ENCODE results near the gene NACC1. TPM values are rescaled to one million over a fixed set of nuclear protein-coding genes. Genes with fewer than 3 reads are reported as not detected.

Gene NACC1
- total RNA-seq, 4 donors from 2014 or later = 23.8 to 55.2 (median 26.2) TPM

DNA sequence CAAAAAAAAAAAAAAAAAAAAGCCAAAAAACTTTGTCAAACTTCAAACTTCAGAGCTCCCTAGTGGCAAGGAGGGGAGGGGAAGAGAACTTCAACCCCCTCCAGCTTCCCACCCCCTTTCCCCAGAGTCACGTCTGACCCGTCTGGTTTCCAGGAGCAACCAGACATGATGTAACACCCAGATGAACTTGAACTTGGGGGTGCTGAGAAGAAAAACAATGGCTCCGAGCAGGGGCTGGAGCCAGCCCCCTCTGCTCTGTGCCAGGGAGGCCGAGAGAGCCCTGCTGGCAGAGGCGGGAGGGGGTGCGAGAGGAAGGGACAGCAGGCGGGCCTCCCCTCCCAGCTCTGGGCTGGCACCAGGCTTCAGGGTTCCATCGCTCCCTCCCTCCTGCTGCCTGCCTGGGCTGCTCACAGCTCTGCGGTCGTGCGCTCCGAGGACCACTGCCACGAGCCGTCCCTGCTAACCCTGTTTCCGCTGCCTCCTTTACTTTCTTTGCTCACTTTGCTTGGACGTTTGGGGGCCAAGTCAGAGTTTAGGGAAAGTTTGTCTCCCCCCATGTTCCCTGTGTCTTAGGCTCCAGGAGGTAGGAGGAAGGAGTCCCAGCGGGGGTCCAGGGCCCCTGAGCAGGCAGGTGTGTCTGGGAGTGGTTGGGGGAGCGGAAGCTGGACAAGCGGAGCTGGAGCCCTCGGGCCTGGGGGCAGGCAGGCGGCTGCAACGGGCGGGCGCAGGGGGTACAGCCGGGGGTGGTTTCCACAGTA is 26.5 kb upstream of the NACC1 start:
- no peak overlapping the region for H3K4me3 ChIP-seq
- 0 to 37% methylated on average over 9 to 11 of the region's 25 CpGs for WGBS, 2 donors (ENCODE audit: low coverage in 1 of 2)
- peaks cover 0 to 54% of the 10 kb centered on the region in 2 donors for H3K36me3 ChIP-seq
- TF ChIP-seq POLR2AphosphoS5 (IDR thresholded peaks at IDR 0.05) = peak; percentile 27
- TF ChIP-seq, protein P1, sequence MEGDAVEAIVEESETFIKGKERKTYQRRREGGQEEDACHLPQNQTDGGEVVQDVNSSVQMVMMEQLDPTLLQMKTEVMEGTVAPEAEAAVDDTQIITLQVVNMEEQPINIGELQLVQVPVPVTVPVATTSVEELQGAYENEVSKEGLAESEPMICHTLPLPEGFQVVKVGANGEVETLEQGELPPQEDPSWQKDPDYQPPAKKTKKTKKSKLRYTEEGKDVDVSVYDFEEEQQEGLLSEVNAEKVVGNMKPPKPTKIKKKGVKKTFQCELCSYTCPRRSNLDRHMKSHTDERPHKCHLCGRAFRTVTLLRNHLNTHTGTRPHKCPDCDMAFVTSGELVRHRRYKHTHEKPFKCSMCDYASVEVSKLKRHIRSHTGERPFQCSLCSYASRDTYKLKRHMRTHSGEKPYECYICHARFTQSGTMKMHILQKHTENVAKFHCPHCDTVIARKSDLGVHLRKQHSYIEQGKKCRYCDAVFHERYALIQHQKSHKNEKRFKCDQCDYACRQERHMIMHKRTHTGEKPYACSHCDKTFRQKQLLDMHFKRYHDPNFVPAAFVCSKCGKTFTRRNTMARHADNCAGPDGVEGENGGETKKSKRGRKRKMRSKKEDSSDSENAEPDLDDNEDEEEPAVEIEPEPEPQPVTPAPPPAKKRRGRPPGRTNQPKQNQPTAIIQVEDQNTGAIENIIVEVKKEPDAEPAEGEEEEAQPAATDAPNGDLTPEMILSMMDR (IDR thresholded peaks at IDR 0.05) = peak in 1 of 4 experiments; percentile 10
- TF ChIP-seq EP300 (IDR thresholded peaks at IDR 0.05) = no peak
- no peaks in the 10 kb centered on the region for H3K27me3 ChIP-seq
- H3K27ac ChIP-seq = peak overlapping the region; percentile 4 to 89 (median 85)
- no peaks in the 10 kb centered on the region for H3K9me3 ChIP-seq
- peak; percentile 77 for ATAC-seq
- H3K4me1 ChIP-seq = peaks cover 0 to 79% (median 56%) of the 10 kb centered on the region in 3 donors

DNA sequence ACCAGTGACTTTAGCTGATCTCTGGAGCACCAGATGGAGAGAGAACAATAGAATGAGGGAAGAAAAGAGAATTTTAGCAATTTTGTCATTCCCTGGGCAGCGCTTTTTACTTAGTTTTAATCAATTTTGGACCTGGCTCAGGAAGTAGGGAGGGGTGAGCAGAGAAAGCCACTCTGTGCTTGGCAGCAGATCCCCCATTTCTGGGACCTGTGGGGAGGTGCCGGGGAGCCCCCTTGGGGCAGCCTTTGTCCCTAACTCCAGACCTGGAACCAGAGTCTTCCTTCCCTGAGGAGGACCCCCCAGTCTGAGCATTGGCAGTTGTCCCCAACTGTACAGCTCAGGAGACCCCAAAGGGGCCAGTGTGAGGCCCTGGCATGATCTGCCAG is 25.9 kb upstream of the NACC1 start:
- Histone ChIP-seq H3K27ac (peak overlapping the region; percentile 4 to 89 (median 85)), H3K9me3 (no peaks in the 10 kb centered on the region), H3K4me1 (peaks cover 0 to 83% (median 56%) of the 10 kb centered on the region in 3 donors), H3K27me3 (no peaks in the 10 kb centered on the region), H3K36me3 (peaks cover 0 to 49% of the 10 kb centered on the region in 2 donors), H3K4me3 (no peak overlapping the region)
- no peak for ATAC-seq
- TF ChIP-seq POLR2AphosphoS5 (IDR thresholded peaks at IDR 0.05) = no peak
- no peak for TF ChIP-seq POLR2A (IDR thresholded peaks at IDR 0.05)
- TF ChIP-seq, protein P1 (IDR thresholded peaks at IDR 0.05) = no peak
- TF ChIP-seq EP300 (IDR thresholded peaks at IDR 0.05) = no peak
- WGBS, 2 donors (ENCODE audit: low coverage in 1 of 2) = 55% methylated on average over 1 of the region's 2 CpGs; no CpG with 5 or more reads in 1 of the 2 donors

DNA sequence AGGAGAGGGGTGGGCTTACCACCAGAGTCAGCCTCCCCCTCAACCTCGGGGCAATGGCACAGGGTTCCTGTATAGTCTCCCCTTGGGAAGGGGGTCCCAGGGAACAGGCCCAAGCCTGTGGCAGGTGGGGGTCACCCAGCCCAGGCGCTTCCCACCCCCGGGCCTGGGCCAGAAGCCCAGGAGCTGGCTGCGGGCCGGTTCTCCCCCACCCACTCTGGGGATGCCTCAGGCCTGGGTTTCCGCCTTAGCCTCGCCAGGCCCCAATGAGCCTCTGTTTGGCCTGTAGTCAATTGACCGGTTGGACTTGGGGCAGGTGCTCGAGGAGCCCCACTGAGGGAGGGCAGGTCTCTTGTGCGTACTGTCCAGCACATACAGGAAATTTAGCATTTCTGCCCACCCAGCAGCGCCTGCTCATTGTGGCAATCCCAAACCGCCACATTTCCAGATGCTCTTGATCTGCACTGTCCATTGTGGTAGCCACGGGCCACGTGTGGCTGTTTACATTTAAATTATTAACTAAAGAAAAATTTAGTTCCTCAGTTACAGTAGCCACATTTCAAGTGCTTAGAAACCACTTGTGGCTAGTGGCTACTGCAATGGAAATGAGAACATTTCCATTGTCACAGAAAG is 25.3 kb upstream of the NACC1 start:
- Histone ChIP-seq H3K36me3 (peaks cover 0 to 44% of the 10 kb centered on the region in 2 donors), H3K4me1 (peaks cover 0 to 88% (median 56%) of the 10 kb centered on the region in 3 donors), H3K27me3 (peaks cover 5% of the 10 kb centered on the region), H3K4me3 (no peak overlapping the region), H3K27ac (peak overlapping the region in 3 of 4 donors; percentile 85 to 89 (median 85)), H3K9me3 (no peaks in the 10 kb centered on the region)
- no peak for ATAC-seq
- WGBS, 2 donors (ENCODE audit: low coverage in 1 of 2) = 44% methylated on average over 3 of the region's 14 CpGs; no CpG with 5 or more reads in 1 of the 2 donors
- TF ChIP-seq POLR2A (IDR thresholded peaks at IDR 0.05) (no peak), EP300 (IDR thresholded peaks at IDR 0.05) (no peak)

DNA sequence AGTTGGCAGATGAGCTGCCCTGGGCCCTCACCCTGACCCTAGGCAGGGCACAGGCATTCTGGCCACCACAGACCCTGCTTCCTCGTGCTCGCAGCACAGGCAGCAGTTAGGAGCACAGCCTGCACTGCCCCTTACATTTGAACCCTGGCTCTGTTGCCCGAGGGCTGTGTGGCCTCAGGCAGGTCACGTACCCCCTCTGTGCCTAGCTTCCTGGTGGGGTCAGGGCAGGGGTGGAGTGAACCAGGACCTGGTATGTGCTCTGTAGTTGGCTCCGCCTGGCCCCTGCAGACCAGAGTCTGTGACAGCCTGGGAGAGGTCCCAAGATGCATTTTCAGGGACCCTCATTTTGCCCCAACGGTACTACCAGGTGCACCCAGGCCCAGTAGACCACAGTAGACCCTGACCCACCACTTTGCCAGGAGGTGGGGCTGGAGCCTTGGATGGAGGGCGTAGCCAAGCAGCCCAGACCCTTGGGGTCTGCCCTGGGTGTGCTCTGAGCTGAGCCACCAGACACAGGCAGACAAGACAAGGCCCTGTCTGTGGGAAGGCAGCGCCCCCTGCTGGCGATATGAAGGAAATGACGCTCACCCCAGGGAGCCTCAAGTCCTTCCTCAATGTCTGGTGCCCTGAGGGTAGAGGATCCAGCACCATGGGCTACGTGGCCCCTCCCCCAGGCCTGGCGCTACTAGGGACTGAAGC is 24.5 kb upstream of the NACC1 start:
- peak; percentile 70 for ATAC-seq
- 20 to 80% methylated on average over 1 of the region's 12 CpGs for WGBS, 2 donors (ENCODE audit: low coverage in 1 of 2)
- H3K4me1 ChIP-seq = peaks cover 0 to 96% (median 56%) of the 10 kb centered on the region in 3 donors
- H3K36me3 ChIP-seq = peaks cover 0 to 39% of the 10 kb centered on the region in 2 donors
- H3K27me3 ChIP-seq = peaks cover 9% of the 10 kb centered on the region
- peak overlapping the region in 3 of 4 donors; percentile 85 to 89 (median 85) for H3K27ac ChIP-seq
- H3K4me3 ChIP-seq = no peak overlapping the region
- no peaks in the 10 kb centered on the region for H3K9me3 ChIP-seq
- TF ChIP-seq, protein P1 (IDR thresholded peaks at IDR 0.05) = peak in 3 of 4 experiments; percentile 94 to 98 (median 98)
- no peak for TF ChIP-seq POLR2AphosphoS5 (IDR thresholded peaks at IDR 0.05)
- TF ChIP-seq POLR2A (IDR thresholded peaks at IDR 0.05) = no peak
- no peak for TF ChIP-seq EP300 (IDR thresholded peaks at IDR 0.05)

DNA sequence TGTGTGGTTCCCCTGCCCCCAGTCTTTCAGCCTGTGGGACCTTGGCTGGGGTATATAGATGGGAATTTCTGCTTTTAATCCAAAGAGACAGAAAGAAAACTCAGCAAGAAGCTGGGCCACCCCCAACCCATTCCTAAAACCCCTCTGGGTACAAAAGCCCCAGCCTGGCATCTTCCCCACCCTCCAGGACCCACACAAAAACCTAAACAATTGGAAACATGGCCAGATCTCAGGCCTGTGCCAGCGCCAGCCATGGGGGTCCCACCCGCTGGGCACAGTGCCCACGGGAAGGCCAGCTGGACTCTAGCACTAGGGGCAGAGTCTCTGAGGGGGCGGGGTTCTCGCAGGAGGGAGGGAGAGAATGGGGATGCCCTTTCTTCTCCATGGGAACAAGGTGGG is 24.0 kb upstream of the NACC1 start:
- Histone ChIP-seq H3K27me3 (peaks cover 9% of the 10 kb centered on the region), H3K9me3 (no peaks in the 10 kb centered on the region), H3K4me3 (no peak overlapping the region), H3K4me1 (peaks cover 0 to 98% (median 61%) of the 10 kb centered on the region in 3 donors), H3K36me3 (peaks cover 0 to 35% of the 10 kb centered on the region in 2 donors), H3K27ac (peak overlapping the region in 3 of 4 donors; percentile 85 to 89 (median 85))
- no peak for ATAC-seq
- no peak for TF ChIP-seq POLR2A (IDR thresholded peaks at IDR 0.05)
- TF ChIP-seq EP300 (IDR thresholded peaks at IDR 0.05) = no peak
- TF ChIP-seq, protein P1 (IDR thresholded peaks at IDR 0.05) = no peak
- TF ChIP-seq POLR2AphosphoS5 (IDR thresholded peaks at IDR 0.05) = no peak
- WGBS, 2 donors (ENCODE audit: low coverage in 1 of 2) = no CpG with 5 or more reads among the region's 5 CpGs
